ENCODE data around the gene CD4.

CD4 gene

DNA sequence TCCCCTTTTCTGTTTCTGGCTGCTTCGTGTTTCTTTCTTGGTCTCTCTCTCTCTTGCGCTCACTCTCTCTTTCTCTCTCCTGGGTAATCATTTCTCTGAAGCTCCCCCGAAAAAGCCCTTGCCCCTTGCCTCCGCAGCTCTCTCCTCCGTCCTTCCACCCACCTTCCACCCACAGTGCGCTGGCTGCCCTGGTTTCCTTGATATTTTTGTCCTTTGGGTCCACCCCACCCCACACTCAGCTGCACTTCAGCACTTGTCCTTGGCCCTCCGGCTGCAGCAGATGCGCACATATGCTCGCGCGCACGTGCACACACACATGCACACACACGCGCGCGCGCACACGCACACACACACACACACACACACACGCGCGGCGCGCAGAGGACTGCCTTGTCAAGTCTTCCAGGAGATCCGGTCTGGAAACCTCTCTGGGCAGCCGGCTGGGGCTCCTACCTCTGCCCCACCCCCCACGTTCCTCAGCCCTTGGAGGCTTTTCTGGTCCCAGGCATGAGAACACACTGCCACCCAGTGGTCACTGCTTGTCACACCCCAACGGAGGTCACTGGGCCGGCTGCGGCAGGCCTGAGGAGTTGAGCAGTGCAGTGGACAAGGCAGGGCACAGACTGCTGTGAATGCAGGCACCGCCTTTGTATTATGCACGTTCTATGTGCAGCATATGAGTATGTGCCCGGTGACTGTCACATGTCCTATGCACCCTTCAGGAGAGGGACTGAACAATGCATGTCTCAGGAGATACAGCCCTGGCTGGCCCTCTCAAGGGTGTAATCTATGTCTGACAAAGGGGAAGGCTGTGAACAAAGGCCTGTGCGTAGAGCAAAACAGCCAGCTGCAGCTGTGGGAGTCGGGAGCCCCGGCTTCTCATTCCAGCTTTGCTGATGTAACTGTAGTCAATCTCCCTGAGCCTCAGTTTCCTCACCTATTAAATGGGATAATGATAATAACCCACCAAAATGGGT lies 10.5 kb upstream of the CD4 start:
- peak; percentile 94 for DNase-seq (ENCODE audit: low spot score)

DNA sequence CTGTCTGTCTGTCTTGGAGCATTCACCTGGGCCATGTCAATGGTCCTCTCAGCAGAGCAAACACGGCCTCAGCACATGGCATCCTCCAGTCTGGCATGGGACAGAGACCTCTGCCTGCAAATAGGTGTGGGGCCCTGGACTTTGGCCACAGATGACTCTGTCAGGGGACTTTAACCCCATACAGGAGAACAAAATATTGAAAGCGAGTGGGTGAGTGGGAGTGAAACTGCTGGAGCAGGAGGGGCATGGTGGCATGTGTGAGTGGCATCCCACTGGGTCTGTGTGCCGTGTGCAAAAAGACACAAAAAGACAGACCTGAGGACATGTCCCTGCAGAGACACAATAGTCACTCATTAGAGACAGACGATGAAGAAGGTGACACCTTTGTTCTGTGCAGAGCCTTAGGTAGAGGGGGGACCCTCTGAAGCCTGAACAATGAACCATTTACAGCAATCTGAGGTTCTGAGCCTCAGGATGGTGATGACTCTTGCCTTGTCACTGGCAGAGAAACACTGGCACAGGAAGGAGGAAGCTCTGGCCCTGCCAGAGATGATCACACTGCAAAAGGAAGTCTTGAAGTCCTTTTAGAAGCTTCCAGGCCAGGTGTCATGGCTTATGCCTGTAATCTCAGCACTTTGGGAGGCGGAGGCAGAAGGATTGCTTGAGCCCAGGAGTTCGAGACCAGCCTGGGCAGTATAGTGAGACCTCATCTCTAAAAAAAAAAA lies 9.5 kb upstream of the CD4 start:
- DNase-seq (ENCODE audit: low spot score) = peak; percentile 46

DNA sequence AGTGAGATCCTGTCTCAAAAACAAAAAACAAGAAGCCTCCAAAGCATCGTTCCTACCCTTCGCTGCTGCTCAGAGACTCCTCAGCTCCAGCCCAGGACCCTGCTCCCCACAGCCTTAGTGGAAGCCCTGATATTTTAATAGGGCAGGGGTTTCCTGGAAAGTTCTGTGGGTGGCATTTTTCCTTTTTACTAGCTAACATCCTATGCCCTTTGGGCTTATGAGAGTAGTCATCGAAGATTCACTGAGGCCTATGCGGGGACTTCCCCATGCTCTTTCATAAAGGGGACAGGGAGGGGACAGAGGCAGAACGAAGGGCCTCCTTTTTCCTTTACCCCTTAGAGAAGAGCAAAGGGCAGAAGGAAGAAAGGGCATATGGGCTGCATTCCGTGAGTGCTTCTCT lies 8.8 kb upstream of the CD4 start:
- no peak for DNase-seq (ENCODE audit: low spot score)

DNA sequence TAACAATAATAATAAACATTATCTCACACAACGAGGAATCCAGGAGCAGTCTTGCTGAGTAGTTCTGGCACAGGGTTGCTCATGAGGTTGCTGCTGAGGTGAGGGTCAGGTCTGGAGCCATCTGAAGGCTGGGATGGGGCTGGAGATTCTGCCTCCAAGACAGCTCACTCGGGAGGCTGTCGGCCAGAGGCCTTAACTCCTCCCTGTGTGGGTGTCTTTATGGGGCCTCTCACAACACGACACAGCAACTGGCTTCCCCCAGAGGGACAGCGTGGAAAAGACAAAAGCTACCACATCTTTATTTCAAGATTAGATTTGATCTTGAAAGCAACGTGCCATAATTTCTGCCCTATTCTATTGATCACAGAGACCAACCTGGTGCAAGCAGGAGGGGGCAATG lies 7.2 kb upstream of the CD4 start:
- DNase-seq (ENCODE audit: low spot score) = no peak

DNA sequence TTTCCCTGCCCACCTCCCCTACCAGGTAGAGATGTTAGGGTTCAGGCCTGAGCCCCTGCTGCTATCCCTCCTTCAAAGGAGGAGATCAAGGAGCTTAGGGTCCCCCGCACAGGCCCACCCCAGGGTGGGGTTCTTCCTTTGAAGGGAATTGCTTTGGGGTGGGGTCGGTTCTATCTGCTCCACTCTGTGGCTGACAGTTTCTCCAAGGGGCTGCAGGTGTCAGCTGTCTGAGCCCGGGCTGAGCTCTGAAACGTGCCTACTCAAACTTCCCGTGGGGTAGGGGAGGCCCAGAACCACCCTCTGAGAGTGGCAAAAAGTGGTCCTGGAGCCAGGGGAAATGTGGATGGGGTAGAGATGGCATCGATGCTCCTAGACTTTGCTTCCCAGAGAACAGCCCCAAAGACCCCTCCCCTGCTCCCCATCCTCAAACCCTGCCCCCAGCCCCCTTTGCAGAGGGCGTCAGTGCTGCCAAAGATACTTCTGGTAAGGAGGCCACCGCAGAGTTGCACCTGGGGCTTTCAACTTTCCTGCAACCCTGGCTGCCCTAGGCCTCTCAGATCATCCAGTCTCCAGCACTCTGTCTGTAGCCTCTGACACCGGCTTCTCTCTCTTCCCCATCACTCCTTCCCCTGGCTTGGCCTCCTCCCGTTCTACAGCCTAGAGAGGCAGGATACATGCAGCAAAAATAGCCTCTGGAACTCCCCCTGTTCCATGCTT lies 6.3 kb upstream of the CD4 start:
- DNase-seq (ENCODE audit: low spot score) = no peak

DNA sequence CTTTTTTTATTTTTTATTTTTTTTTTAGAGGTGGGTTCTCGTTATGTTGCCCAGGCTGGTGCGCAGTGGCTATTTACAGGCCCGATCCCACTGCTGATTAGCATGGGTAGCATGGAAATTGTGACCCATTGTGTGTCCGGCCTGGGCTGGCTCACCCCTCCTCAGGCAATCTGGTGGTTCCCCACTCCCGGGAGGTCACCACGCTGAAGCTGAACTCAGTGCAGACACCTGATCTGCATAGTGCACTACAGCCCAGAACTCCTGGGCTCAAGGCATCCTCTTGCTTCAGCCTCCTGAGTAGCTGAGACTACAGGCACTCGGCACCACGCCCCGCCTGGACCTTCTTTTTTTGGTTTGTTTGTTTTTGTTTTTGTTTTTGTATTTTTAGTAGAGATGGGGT lies 5.5 kb upstream of the CD4 start:
- DNase-seq (ENCODE audit: low spot score) = no peak

DNA sequence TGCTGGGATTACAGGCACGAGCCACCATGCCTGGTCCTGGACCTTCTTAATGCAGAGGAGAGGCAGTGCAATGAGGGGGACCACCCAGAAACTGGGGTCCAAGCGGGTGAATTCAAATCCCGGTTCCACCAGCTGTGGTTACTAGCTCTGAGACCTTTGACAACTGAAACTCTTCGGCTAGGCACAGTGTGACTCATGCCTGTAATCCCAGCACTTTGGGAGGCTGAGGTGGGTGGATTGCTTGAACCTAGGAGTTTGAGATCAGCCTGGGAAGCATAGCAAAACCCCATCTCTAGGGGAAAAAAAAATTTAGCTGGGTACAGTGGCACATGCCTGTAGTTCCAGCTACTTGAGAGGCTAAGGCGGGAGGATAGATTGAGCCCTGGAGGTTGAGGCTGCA lies 5.0 kb upstream of the CD4 start:
- DNase-seq (ENCODE audit: low spot score) = no peak

DNA sequence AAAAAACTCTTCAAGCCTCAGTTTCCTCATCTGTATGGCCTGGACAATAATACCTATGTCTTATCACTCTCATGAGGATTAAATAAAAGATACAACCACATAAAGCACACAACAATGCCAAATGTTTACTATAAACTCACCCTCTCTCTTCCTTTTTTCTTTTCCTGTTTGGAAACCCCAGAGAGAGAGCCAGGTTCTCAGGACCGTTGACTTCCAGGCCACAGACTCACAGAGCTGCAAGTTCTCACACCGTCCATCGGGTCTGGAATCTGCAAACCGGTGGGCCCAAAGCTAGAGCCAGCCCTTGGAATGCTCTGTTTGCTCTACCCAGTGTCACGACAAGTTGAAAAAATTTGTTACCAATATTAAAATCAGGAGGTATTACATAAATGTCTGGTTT lies 4.6 kb upstream of the CD4 start:
- DNase-seq (ENCODE audit: low spot score) = no peak

DNA sequence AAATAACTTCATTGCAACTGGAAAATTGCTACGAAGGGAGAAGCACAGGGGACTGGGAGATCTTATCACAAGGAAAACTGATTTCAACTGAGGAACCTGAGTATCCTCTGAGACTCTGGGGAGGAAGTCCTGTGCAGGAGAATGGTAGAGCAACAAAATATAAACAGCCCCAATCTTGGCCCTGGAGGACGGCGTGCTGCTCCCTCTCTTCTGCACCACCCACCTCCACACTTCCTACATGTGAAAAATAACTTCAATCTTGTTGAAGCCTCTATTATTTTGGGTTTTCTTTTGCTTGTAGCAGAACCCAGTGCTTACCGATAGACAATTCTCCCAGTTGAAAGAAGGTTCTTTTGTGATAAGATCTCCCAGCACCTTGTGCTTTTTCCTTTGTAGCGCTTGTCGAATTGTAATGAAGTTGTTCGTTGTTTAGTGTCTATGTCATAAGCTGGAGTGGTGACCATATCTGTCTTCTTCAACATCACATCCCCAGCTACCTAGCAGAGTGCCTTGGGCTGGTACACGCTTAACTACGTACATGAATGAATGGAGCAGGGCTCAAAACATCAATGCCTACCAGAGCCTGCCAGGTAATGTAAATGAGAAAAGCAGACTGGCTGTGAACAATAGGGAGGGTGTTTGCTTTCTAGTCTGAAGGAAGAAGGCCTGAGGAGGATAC lies 2.8 kb upstream of the CD4 start:
- no peak for DNase-seq (ENCODE audit: low spot score)

DNA sequence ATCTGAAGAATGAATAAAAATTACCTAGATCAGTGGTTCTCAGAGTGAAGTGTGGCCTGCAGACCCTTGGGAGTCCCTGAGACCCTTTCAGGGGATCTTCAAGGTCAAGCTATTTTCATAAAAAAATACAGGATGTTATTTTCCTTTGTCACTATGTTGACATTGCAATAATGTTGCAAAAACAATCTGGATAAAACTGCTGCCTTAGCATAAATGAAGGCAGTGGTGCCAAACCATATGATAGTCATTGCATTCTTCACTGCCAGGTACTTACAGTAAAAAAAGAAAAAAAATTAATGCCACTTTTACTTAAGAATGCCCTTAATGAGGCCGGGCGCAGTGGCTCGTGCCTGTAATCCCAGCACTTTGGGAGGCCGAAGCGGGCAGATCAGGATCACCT lies 2.0 kb upstream of the CD4 start:
- no peak for DNase-seq (ENCODE audit: low spot score)

DNA sequence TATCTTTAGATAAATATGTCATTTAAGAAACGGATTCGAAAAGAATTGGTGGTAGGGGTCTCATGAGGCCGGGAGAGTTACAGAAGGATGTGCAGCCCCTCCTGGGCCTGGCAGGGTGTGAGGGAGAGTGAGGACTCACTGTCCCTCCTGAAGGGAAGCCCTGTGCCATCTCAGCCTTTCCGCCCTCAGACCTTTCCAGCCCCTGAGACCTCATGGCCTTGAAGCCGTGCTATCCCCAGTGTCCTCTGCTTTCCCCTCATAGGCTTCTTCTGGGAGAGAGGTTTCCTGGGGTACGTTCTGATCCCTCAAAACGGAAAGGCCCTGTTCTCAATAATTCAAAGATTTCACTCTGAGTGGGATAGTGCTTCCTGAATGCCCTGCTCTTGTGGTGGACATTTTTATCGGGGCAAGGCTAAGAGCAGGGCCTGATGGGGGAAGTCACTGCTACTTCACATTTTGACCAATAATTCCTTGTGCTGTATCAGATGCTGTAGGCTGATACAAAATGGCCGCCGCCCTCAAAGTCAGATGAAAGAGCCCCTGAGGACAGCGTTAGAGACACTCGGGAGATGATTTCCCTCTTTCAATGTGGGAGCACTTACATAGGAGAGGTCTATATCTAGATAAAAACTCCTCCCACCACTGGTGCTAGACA lies 1.3 kb downstream of the CD4 start:
- no peak for DNase-seq (ENCODE audit: low spot score)

DNA sequence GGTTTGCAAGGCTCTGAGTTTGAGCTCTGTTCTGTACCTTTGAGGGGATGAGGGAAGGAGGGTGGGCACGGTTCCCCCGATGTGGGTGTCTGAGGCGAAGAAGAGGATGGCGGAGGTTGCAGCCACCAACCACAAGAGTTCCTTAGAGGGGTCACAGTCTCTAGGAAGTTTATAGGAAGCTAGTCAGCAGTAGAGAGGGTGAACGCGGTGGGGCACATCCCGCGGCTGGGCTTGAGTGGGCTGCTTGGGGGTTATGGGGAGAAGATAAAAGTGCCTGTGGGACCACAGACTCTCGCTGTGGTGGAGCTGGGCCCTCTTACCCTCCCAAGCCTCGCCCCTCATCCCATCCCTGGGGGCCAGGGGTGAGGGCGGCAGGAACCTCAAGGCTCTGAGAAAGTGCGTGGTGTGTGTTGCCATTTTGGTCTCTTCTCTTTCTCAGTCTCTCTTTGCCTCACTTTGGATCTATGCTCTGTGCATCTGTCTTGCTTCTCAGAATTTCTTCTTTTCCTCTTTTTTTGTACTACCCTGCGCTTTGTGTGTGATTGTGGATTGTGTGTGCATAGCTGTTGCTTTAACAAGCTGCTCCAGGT lies 2.7 kb downstream of the CD4 start:
- DNase-seq (ENCODE audit: low spot score) = no peak

DNA sequence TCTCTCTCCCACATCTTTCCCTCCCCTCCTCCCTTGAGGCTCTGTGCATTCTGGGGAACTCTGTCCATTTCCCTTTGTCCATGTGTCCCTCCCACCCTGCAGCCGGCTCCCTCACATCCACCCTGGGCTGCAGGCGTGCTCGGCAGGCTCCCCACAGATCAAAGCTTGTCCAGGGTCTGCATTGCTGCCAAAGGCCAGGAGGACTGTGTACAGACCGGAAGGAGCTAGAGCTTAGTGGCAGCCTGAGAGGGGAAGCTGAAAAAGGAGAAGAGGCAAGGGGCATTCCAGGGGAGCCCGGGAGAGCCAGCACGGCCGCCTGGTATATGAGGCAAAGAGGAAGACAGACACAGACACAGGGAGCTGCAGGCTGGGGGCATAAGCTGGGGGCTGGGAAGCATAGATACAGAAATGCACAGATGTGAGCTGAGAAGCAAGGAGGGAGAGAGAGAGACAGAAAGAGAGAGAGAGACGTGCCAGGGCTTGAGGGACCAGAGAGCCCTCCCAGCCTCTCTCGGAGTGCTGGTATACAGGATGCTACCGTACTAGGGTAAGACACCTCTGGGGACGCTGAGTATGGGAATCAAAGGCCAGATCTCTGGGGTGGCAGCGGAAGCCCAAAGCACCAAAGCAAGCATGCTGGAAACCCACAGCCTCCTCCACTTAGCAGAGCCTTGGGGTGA lies 3.3 kb downstream of the CD4 start:
- DNase-seq (ENCODE audit: low spot score) = peak; percentile 33

DNA sequence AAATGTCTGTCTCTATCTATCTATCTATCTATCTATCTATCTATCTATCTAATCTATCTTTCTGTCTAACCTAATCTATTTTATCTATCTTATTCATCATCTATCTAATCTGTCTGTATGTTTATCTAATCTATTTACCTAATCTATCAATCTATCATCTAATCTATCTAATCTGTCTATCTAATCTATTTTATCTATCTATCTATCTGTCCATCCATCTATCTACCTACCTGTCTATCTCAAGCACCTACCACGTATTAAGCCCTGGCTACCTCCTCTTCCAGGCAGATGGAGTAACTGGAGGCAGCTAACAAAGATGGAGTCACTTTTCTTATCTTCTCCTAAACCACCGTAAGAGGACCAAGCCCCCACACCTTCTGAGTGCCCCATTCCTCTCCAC lies 5.8 kb downstream of the CD4 start:
- no peak for DNase-seq (ENCODE audit: low spot score)

DNA sequence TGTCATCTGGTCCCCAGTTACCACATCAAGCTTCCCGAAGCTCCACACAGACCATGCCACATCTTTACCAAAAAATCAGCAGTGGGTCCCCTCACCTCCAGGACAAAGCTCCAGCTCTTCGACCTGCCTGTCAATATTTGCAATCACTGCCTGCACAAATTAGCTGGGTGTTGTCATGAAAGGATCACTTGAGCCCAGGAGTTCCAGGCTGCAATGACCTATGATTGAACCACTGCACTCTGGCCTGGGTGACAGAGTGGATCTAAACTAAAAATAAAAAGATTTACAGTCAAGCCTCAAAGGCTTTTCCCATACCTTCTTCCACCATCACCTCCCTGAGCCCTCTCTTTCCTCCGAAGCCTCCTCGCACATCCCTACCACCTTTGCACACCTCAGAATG lies 7.2 kb downstream of the CD4 start:
- no peak for DNase-seq (ENCODE audit: low spot score)

DNA sequence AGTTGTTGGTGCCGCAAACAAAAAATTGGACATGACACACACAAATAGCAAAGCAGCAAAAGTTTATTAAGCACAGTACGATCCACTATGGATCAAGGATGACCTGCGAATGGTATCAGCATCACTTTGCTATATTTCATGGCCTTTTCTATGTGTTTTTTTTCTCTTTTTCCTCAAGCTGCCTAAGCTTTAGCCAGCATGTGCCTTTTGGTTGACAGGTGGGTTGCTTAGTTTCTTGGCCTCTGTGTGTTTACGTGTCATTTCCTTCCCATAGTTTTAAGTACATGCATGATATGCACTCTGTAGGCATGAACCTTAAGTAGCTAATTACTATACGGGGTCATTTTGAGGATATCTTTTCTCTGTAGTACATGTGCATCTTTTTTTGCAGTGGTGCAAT lies 9.8 kb downstream of the CD4 start:
- DNase-seq (ENCODE audit: low spot score) = no peak

DNA sequence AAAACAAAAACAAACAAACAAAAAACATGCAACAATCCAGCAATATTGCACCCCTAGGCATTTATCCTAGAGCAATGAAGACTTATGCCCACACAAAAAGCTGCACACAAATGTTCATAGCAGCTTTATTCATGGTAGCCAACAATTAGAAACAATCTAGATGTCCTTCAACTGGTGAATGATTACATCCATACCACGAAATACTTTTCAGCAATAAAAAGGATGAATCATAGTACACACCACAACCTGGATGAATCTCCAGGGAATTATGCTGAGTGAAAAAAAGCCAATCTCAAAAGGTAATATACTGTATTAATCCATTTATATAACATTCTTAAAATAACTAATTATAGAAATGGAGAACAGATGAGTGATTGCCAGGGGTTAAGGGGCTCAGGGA lies 17.8 kb downstream of the CD4 start:
- DNase-seq (ENCODE audit: low spot score) = peak; percentile 75

DNA sequence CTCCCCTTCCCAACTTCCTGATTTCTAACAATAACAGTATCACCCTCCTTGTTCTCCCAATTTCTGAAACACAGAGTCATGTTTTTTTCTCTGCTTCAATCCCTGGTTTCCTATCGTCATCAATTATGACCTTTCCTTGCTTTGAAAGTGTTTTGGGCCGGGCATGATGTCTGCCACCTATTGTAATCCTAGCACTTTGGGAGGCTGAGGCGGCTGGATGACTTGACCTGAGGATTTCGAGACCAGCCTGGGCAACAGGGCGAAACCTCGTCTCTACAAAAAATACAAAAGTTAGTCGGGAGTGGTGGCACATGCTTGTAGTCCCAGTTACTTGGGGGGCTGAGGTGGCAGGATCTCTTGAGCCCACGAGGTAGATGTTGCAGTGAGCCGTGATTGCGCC lies 19.7 kb downstream of the CD4 start:
- no peak for DNase-seq (ENCODE audit: low spot score)

DNA sequence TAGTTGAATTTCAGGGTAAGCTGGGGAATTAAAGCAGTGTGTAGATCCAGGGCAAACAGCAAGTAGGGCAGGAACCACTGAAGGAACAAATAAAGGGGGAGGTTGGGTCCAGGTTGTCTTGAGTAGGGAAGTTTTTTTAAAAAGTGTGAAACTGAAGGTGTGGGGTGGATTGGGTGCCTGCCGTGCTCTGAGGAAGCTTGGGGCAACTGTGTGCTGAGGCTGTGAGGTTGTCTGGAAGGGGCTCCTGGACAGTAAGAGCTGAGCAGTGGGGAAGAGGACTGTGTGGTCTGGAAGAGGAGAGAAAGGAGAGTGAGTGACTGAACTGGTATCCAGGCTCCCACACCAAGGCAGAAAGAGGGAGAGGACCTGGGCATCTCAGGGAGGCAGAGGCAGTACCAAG lies 21.4 kb downstream of the CD4 start:
- DNase-seq (ENCODE audit: low spot score) = no peak

DNA sequence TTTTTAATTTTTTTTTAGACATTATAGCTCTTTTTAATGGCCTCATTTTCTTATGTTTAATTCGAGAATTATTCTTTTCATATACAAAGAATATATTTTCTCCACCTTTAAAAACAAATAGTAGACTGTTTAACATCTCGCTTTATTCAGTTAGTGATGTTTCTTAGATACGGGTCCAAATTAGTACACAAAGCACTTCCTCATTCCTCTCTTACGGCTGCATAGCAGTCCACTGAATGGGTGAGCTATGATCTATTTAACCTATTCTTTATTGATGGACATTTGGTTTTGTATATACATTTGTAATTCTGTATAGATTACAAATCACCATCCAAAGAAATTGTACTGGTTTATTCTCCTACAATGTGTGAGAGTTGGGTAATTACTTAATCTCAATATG lies 24.0 kb downstream of the CD4 start:
- no peak for DNase-seq (ENCODE audit: low spot score)

DNA sequence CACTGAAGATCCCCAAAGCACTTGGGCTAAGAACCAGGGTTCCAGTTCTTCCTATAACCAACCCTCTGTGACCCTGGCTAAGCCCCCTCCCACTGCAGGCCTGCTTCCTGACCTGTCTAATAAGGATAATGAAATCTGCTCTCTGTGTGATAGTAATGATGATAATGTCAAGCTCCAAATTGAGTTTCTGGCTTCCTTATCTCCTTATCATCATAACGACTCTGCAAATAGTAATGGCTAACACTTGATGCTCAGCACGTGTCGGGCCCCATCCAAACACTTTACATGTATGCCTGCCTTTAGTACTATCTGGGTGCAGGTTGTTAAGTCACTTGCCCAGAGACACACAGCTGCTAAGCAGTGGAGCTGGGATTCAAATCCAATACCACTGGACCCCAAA lies 27.3 kb downstream of the CD4 start:
- no peak for DNase-seq (ENCODE audit: low spot score)
